ENCODE measurements around the gene TMEM18.

GRCh38 chr2:667332-667999 lies 9.7 kb downstream of the TMEM18 start:
- peak; percentile 36 to 60 (median 57); a peak in 5 of 6 replicates for TF ChIP-seq CTCF (IDR thresholded peaks at IDR 0.05 in 2 of 3, conservative IDR thresholded peaks at IDR 0.05 in 1 of 3; ENCODE audit: insufficient read depth in 2 of 3, low read depth in 1 of 3, low read length in 3 of 3)
- peak in 1 of 2 experiments; percentile 29; a peak in 2 of 4 replicates for TF ChIP-seq RAD21 (CRISPR knock-in tag; conservative IDR thresholded peaks at IDR 0.05 in 1 of 2, IDR thresholded peaks at IDR 0.05 in 1 of 2)
- TF ChIP-seq CHD2 (IDR thresholded peaks at IDR 0.05; ENCODE audit: low read depth, low read length) = no peak
- TF ChIP-seq TEAD4 (IDR thresholded peaks at IDR 0.05; ENCODE audit: low read length) = no peak
- no peak for TF ChIP-seq TEAD4 (CRISPR knock-in tag; IDR thresholded peaks at IDR 0.05; ENCODE audit: borderline replicate concordance)
- TF ChIP-seq SMARCC2 (IDR thresholded peaks at IDR 0.05; ENCODE audit: low read depth) = no peak
- no peak for TF ChIP-seq BRD4 (IDR thresholded peaks at IDR 0.05)
- TF ChIP-seq NR1H2 (CRISPR knock-in tag; IDR thresholded peaks at IDR 0.05) = no peak
- TF ChIP-seq EZH2 (IDR thresholded peaks at IDR 0.05; ENCODE audit: borderline replicate concordance, low read depth, low read length) = no peak
- no peak for TF ChIP-seq POLR2A (conservative IDR thresholded peaks at IDR 0.05)
- no peak for TF ChIP-seq POLR2AphosphoS5 (IDR thresholded peaks at IDR 0.05; ENCODE audit: control insufficient read depth, insufficient read depth, low read depth, low read length)
- TF ChIP-seq ZNF121 (CRISPR knock-in tag; conservative IDR thresholded peaks at IDR 0.05) = no peak

Data from K562 (cell line).